Stimulated activated CD8-positive, alpha-beta memory T cell treated with anti-CD3 and anti-CD28 coated beads, Interleukin-15, amount 100 ng/mL, for 48 hours (primary cell): Measurements from ENCODE around the gene SF3B5.
A peak's percentile ranks its signal among the peaks of the same experiment; 100 is the strongest.
"Not testable (repeated sequence)": the region's sequence is repeated elsewhere in the genome, so short reads cannot be mapped to it uniquely, and the experiment has no call there.

Source experiments
- DNase-seq, 2 donors: peaks; one replicate each; pipeline ENCODE4 v3.0.0-alpha.2; 2020; ENCODE audit warnings: low read depth in 2 of 2

SF3B5 gene

DNA sequence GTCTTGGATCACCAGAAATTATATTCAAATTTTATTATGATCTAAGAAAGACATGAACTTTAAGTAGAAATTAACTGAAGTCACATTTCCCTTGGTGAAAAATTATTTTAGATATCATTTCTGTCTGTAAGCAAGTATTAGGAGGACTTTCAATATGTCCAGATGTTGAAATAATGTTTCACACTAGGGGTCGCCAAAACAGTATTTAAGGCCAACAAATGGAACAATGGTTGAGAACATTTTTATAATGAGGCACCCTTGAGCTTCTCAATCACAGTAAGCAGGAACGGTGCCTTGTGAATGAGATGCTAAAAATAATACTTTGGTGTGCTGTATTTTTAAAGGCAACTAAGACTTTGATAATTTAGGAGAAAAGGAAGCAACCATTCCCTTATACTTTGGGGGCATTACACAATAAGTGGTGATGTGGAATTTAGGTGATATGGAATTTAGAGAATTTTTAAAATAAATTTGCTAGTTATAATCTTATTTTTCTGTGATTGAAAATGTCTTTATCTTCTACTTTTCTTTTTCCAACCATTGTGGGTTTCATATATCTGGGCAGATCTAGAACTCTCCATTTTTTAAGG, 9.6 kb upstream of the SF3B5 start:
- peak in 1 of 2 donors; percentile 8 for DNase-seq

DNA sequence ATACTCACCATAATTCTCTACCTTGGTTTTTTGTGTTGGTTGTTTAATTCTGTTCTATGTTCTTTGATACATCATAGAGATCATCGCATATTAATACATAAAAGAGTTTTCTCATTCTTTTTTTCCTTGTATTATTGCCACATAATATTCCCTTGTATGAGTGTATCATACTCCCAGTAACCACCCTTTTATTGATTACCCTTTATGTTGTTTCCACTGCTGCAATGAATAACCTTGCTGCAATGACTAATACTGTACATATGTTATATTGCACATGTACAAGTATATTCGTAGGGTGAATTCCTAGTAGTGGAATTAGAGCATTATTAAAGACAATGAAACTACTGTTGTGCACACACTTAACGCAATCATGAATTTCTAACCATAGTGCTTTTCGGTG, 9.1 kb upstream of the SF3B5 start:
- DNase-seq = no peak

DNA sequence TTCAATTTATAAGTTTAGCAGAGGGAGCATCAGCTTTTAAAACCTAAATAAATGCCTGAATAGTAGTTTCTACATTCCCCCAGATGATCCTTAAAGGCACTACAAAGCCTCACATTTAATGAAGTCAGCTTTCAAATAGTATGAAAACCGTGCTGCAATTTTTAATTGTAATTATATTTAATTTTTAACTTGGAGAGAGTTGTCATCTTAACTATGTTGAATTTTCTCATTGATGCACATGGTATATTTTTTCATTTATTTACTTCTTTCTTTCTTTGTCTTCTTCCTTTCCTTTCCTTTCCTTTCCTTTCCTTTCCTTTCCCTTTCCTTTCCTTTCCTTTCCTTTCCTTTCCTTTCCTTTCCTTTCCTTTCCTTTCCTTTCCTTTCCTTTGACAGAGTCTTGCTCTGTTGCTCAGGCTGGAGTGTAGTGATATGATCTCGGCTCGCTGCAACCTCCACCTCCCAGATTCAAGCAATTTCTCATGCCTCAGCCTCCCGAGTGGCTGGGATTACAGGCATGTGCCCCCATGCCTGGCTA, 7.7 kb upstream of the SF3B5 start:
- DNase-seq = no peak

DNA sequence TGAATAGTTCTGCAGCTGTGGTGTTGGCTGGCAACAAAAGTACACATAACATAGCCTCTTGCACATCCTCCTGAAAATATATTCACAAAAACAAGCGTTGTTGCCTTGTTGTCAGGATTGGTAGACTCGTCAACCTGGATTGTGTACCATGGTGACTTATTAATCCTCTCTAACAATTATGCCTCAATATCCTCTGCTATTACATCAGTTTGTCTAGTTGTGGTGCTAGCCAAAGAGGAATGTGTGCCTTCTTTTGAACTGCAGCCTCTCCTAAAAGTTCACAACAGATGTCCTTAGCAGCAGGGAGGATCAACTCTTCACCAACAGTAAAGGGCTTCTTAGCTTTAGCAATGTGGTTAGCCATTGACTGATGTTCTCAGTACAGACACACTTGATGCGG, 3.6 kb upstream of the SF3B5 start:
- no peak for DNase-seq

DNA sequence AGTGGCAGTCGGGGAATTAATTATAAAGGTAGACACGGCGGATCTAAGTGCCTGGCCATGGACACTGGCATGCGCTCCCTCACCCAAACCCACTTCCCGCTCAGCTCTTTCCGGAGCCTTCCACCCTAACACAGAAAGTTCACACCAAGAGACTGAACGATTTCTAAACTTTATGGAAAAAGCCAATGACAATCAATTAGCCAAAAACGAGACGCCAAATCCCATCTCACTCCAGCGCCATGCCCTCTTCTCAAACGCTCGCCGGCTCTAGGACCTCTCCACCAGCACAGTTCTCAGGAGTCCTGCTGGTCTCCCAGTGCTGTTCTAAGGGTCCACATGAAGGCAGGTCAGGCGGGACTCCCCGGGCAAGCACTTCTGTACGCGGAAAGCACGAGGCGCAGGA, 641 bp downstream of the SF3B5 start:
- no peak for DNase-seq

DNA sequence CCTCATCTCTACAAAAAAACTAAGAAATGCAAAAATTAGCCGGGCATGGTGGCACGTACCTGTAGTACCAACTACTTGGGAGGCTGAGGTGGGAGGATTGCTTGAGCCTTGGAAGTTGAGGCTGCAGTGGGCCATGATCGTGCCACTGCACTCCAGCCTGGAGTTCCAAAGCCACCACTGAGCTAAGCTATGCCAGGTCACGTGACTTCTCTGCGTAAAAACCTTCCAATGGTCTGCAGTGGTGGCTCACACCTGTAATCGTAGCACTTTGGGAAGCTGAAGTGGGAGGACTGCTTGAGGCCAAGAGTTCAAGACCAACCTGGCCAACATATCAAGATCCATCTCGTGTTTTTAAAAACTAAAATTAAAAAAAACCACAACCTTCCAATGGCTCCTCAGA, 1.7 kb downstream of the SF3B5 start:
- no peak for DNase-seq

DNA sequence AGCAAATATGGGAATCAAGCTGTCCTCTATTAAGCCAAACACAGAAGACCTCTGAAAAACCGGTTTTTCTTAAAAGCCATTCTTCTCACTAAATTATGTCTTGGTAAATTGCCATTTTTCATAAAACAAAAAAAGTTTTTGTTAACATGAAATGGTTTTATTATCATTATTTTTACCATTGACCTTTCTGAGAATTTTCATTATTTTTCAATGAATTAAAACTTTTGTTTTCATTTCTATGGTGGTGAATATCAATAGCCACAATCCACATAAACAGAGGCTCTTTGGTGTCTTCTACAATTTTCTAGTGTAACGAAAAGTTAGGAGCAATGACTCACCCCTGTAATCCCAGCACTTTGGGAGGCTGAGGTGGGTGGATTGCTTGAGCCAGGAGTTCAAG, 2.1 kb downstream of the SF3B5 start:
- no peak for DNase-seq

DNA sequence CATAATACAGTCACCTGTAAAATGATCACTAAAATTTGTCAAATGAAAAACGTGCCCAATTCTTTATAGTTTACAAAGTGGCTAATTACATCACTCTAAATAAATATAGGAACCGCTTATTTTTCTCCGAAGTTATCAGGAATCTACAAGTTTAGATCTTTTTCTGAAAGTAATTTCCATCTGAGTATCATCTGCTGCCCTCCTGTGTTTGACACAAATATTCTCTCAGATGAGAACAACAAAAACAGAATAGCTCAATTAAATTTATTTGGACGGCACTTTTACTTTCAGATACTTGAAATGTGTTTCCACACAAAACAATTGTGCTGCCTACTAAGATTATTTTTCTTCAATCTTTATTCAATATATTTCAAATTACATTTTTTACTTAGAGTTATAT, 5.0 kb downstream of the SF3B5 start:
- DNase-seq = no peak

DNA sequence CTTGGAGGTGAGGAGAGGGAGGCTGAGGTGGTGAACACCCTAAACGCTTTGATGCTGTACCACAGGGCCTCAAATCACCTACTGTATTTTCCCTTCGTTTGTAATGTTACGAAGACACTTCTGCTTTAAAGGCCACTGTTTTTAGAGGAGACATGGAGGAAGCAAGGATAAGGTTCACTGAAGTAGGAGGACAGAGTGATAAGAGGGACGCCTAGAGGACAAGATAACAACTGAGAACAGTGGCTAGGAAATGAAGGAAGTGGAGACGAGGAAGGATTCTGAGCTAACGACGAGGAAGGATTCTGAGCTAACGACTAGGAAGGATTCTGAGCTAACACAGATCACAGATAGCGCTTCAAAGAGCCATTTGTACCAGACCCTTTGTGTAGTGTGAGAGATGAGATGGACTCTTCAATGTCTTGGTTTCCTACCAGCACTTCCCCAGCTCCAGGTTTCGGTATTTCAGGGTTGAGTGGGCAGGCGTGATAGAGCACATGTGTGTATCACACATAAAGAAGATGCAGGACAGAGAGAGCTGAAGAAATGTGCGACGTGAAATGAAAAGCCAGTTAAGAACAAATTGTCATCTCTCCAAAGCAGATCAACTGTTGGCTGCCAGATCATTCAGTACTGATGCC, 7.5 kb downstream of the SF3B5 start:
- no peak for DNase-seq

DNA sequence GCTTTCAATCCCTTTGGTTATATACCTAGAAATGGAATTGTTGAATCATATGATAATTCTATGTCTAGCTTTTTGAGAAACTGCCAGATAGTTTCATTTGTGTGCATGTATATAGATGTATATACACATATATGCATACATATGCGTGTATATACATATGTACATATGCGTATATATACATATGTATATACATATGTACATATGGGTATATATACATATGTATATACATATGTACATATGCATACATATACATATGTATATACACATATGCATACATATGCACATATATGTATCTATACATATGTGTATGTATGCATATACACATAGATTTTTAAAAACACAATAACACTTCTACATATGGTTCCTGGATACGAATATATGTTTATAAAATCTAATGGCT, 8.4 kb downstream of the SF3B5 start:
- DNase-seq = no peak

DNA sequence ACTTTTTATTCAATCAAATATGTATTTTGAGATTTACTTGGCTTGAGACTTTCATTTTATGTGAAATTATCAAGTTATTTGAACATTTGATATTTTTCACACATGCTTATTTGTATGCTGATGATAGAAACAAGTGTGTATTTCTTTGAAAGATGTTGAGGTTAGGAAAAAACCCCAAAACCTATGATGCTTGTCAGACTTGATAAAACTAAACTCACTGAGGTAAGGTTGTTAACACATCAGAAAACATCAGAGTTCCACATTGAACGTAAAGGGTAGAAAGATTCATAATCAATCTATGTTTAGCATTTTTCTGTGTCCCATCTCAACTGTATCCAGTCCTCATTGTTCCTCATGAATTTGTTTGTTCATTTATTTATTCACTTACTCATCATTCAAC, 12.2 kb downstream of the SF3B5 start:
- DNase-seq = no peak

DNA sequence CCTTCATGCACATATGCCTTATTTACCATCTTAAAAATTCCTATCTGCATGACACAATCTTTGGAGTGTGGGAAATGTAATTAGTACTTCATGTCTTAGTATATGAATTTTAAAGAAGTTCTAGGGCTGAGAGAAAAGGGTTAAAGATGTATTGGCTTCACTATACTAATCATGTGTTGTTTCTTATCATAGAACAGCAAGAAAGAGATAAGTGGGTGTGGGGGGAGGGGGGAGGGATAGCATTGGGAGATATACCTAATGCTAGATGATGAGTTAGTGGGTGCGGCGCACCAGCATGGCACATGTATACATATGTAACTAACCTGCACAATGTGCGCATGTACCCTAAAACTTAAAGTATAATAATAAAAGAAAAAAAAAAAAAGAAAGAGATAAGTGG, 13.0 kb downstream of the SF3B5 start:
- DNase-seq = not testable (repeated sequence)

DNA sequence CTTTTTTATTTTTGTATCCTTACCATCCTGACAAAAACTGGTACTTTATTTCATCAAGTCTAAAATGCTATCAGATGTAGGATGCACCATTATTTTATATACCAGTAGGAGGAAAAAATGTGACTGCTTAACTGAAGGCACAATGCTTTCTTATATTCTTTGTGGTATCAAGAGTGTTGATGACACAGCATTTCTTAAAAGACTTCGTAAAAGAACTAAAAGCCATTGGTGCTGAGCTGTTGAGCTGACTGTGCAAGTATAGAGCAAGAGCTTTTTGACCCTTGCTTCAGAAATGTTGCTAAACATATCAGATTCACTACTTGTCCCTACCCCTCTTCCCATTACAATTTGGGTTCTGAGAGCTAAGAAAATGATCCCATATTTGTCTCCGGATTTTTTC, 17.5 kb downstream of the SF3B5 start:
- no peak for DNase-seq

DNA sequence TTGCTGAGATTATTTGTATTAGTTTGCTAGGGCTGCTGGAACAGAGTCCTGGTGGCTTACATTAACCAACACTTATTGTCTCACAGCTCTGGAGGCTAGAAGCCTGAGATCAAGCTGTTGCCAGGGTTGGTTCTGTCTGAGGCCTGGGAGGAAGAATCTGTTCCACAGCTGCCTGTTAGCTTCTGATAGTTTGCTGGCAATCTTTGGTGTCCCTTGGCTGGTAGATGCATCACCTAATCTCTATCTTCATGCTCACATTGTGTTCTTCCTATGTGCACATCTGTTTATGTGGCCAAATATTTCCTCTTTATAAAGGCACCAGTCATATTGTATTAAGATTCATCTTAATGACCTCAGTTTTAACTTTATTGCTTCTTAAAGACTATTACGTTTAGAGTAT, 19.5 kb downstream of the SF3B5 start:
- no peak for DNase-seq

DNA sequence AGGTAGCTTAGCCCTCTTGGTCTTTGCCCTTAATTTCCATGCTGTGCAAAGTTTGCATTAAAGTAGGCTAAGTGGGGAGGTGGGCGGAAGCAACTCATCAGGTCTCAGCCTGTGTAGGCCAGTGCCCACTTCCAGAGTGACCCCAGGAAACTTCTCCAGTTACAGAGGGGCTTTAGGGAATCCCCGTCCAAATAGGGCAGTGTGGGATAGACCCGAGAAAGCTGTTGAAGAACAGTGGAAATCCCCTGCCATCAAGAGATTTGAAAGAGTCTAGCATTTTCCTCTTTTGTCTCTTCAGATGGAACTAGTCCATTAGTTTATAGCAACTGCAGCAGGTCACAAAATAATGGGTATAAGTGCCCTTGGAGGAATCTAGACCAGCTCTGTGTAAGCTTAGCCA, 20.2 kb downstream of the SF3B5 start:
- DNase-seq = no peak

DNA sequence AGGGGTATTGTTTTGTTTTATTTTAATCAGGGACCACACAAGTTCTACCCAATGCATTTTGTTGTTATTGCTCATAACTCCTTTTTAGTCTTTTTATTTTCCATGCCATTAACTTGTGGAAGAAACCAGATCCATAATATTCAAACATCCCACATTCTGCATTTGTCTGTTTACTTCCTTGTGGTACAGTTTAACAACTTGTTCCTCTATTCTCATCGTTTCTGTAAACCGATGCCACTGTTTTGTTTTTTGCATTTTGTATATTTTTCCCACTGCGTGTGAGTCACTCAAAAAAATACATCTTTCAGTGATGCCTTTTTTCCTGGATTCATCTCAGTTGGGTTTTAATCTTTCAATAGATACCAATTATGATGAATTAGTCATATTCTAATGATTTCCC, 22.3 kb downstream of the SF3B5 start:
- no peak for DNase-seq

DNA sequence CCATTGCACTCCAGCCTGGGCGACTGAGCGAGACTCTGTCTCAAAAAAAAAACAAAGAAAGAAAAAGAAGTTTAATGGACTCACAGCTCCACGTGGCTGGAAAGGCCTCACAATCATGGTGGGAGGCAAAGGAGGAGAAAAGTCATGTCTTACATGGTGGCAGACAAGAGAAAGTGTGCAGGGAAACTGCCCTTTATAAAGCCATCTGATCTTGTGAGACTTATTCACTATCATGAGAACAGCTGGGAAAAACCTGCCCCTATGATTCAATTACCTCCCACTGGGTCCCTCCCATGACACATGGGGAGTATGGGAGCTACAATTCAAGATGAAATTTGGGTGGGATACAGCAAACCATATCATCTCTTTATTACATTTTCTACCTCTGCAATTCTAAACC, 25.9 kb downstream of the SF3B5 start:
- DNase-seq = no peak

DNA sequence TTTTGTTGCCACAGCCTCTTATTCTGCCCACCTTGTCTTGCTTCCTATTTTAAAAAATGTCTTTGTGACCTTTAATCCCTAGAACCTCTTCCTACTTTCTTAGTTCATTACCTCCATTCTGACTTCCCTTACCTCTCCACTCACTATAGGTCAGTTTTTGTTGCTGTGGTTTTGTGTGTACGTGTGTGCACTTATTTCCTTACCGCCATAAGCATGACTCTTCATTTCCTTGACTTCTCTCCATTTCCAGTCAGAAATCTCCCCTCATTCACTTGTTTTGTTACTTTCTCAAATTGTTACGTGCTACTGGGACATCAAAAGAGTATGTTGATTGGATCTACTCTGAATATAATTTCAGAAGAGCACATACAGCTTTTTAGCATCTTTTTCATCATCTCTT, 26.6 kb downstream of the SF3B5 start:
- DNase-seq = no peak

DNA sequence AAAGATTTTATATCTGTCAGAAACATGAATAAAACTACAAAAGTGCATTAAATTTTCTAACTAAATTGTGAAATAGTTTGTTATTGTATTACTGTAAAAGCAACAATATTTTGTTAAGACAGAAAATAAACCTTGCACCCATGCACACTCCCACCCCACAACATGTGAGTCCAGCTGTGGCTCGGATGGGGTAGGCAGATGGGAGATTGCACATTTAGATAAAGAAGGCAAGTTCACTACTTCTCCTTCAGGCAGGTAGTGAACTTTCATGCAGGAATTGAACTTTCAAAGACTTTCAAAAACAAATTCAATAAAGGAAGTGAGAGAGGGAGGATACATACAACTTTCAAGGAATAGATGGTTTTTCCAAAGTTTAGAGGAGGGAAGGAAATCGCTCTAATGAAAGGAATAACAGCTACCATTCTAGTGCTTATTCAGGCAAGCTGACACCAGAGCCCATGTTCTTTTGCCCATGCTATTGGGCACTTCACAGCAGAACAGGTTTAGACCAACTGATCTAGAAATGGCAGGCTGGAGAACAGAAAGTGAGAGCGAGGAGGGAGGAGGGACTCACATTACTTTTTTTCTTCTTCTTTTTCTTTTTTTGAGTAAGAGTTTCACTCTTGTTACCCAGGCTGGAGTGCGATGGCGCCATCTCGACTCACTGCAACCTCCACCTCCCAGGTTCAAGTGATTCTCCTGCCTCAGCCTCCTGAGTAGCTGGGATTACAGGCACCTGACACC, 28.5 kb downstream of the SF3B5 start:
- DNase-seq = no peak

DNA sequence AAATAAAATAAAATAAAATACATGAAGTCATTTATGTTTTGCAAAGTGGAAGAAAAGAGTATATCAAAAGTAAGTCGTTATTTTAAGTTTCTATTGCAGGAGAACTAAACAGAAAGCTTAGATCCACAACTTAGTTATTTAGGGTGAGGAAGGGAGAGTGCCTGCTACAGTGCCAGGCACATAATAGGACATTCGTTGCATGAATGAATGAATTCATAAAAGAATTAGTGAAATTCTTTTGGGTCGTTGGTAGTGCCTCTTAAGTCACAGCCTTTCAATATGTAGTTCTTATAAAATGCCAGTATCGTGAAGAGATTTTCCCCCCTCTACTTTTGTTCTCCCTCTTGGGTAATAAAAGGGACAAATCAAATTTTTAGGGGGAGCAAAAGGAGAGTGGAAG, 29.1 kb downstream of the SF3B5 start:
- DNase-seq = no peak

DNA sequence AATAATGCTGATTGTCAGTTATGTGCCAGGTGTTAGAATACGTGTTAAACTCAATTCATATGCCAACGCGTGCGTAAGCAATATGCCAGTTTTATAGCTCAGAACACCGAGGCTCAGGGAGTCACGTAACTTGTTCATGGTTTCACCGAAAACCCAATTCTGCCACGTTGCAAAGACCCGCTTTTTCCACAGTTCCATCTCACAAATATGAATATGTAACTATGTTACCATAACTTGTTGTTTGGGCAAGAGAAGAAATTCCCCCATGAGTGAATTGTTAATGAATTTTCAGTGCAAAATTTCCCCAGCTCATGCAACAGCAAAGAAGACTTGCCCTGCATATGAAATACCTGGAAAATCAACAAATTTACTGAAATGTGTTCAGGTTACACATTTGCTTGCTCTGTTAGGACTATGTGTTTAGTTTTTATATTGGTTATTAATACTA, 30.1 kb downstream of the SF3B5 start:
- no peak for DNase-seq

DNA sequence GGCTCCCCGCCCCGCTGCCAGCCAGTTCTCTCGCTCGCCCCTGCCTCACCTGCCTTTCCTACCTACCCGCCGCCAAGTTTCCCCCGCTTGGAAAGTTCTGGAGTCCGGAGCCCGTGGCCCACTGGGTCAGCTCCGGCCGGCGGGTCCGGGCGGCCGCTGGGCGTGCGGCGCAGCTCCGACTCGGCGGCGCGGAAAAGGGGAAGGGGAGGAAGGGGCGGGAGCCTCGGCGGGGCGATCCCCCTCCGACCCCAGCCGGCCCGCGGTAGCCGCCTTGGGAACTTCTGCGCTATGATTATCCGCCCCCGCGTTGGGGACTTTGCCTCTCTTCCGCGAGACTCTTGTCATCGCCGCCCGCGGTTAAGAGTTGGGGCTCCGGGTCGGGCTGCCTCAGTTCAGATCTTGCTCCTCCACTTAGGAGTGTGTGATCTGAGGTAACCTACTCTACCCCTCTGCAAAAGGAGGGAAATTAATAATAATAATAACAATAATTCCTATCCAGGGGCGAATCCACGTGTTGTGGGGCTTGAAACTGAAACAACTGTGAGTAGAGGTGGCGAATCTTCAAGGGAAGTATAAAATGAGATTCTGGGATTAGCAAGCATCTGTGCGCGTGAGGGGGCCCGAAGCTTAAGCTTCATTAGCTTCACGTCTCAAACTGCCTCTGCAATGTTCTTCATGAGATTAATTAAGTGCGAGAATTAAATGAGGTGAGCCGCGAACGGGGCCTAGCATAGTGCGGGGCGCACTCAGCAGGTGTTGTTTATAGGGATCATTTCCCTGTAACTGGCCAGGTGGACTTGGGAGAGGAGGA, 30.8 kb downstream of the SF3B5 start:
- DNase-seq = peak; percentile 66 to 74
